HG02763 (cell line): ENCODE data around the gene UBE2V1.
A peak's percentile ranks its signal among the peaks of the same experiment; 100 is the strongest.
"Not testable (repeated sequence)": the region's sequence is repeated elsewhere in the genome, so short reads cannot be mapped to it uniquely, and the experiment has no call there.

ENCODE experiments used
- ATAC-seq: cut with Tn5 transposase; IDR thresholded peaks from one replicate; pipeline ENCODE4 v1.9.1; 2021; ENCODE audit warnings: mild to moderate bottlenecking, moderate library complexity; ENCODE audit not compliant: unreplicated experiment

Gene UBE2V1

GRCh38 chr20:50097843-50098242 is 15.1 kb downstream of the UBE2V1 start:
- no peak for ATAC-seq

DNA sequence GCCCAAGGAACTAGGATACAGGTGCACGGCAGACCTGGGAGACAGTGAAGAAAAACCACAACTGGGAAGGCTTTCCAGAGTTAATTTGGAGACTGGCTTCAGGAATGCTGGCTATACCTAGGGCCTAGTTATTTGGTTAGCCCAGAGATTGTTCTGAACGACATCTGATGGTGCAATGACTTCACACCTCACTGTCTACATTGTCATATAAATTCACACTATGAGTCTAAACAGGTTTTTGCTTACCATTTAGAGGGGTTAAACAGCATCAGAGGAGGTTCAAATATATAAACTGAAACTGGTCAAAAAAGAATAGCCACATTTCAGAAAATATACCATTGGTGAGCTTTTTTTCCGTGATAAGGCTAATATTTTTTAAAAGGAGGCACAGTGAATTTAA is 16.7 kb downstream of the UBE2V1 start:
- ATAC-seq: no peak

DNA sequence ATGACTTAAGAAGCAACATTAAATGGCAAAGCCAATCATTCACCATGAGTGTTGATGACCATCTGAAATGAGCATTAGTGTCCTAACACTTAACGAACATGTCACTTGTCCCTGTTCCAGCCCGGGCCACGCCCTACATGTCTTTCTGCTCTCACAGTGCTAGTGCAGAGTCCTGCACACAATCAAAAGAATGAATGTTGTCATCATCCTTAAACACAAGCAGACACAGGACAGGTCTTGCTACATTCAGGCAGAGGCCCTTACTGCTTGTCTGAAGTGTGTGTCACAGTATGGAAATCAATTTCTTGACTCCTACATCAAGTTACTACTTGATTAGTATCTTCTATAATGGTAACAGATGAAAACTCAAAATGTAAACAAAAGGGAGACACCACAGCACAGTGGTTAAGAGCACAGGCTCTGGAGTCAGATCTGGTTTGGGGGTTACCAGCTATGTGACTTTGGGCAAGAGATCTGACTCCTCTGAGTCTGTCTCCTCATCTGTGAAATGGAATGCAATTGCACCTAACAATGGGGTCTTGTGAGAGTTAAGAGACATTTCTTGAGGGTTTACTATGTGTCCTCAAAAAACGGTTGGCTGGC is 17.4 kb downstream of the UBE2V1 start:
- no peak for ATAC-seq

- no peak for ATAC-seq
Observed at GRCh38 chr20:50094522-50094921, 18.4 kb downstream of the UBE2V1 start.

GRCh38 chr20:50093240-50093639 is 19.7 kb downstream of the UBE2V1 start:
- no peak for ATAC-seq

DNA sequence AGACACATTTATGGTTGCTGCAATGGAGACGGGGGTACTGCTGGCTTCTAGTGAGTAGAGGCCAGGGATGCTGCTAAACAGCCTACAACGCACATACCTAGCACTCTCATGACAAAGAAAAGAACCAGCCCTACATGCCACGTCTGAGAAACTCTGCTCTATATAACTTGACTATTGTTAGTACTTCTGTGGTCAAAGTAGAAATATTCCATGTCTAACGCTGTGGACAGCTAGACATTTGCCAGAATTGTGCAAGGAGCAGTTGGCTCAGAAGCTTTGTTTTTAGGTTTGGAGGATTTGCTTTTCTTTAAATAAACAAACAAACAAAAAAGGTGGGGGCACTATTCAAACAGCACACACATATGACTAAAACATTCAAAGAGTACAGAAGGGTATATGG is 20.5 kb downstream of the UBE2V1 start:
- ATAC-seq: no peak

DNA sequence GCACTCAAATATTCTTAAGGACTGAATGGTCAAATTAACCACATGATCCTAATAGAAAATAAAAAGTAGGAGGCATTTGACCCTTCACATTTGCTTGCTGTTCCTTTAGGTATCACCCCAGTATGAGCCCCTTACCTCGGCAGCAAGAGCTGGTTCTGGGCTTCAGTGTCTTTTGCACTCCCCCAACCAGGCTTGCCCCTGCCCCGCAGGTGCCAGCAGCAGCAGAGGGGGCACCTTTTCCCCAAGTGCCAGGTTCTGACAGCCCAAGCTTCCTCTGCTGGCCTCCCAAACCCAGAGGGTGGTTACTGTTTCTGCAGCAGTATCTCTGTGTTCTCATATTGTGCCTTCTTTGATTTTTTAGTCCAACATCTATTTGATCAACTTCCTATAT is 23.2 kb downstream of the UBE2V1 start:
- no peak for ATAC-seq

DNA sequence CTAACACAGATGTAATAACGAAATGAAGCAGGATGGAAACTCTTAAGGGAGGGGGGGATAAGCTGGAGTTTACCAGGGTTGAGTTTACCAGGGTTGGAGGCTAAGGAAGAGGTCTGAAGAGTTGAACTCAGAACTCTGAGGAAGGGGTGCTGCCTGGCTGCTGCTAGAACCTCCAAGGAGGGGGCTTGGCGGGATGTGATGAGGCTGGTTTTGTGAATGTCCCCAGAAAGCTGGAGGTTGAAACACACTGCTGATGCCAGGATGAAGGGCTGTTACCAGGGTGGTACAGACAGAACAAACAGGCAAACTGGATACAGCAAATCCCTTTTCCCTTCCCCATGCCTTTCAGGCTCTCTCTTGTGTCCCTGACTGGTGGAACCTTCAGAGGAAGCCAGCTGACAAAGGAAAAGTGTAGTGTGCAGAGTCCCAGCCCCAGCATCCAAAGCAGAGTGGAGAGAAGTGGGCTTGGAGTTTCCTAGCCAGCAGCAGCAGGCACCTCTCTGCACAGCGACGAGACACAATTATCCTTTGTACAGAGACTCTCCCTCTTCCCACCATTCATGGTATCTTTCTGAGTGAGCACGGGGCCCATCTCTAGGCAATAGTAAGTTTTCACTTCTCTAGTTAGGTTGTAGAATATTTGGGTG is 23.7 kb downstream of the UBE2V1 start:
- no peak for ATAC-seq

DNA sequence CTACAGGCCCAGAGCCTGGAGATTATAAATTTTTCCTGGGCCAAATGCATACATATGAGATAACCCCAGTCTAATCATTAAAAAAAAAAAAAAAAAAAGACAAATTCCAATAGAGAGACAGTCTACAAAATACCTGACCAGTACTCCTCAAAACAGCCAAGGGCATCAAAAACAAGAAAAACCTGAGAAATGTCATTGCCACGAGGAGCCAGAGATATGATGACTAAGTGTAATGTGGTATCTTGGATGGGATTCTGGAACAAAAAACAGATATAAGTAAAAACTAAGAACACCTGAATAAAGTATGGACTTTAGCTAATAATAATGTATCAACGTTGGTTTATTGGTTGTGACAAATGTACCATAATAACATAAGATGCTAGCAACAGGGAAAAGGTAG is 24.9 kb downstream of the UBE2V1 start:
- ATAC-seq: no peak

DNA sequence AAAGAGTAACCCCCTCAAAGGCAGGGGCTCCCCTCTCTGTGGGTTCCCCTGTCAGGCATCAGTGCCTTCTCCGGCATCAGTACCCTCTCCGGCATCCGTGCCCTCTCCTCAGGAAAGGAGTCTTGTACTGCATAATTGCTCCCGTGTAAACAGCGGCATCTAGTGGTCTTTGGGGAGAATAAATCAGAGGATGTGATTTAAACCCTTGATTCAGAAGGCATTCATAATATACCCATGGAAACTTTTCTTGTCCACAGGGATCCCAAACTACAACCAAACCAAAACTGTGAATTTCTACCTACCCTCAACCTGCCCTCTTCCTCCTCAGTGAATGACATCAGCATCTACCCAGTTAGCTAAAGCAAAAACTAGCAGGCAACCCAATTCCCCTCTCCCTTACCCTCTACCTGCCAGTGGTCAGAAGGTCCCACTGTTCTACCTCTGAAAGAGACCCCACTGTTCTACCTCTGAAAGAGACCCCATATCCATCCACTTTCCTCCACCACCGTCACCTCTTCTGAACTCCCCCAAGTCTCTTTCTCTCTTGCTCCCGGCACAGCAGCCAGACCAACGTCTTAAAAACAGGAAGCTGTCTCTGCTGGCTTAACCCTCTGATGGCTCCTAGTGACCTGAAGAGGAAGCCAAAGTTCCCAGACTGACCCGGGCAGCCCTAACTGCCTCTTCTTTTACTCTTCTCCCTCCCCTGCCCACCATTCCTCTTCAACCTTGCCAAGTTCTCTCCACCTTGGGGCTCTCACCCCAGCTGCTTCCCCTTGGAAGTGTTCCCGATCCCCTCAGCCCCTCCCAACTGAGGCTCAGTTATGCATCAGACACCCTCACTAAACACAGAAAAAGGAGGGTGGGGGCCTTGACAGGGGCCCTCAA is 27.2 kb downstream of the UBE2V1 start:
- no peak for ATAC-seq

DNA sequence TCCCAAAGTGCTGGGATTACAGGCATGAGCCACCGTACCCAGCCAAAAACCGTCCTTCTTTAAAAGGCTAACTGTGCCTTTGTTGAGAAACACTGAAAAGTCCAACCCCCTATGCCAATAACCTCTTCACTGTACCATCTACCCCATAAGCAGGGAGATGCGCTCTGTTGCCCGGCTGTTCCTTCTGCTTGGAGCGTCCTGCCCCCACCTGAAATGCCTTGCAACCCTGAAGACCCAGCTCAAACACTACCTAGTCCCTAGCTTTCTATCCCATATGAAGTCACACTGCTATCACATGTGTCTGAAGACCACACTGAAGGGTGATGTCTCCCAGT is 27.8 kb downstream of the UBE2V1 start:
- no peak for ATAC-seq

DNA sequence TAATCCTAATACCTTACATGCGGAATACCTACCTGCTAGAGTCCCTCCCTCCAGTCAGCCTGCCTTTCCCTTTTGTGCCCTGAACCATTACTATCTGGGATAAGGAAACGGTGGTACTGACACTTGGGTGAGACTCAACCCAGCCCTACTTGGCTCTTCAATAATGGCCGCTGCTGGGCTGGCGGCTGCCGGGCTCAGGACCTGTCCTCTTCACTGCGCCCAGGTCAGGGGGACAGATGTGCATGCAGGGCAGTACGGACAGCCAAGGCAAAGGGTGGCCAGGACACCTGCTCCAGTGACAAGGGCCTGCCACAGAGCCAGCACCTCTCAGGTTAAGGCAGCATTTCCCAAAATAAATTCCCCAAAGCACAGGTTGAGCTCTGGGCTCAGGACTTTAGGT is 29.9 kb downstream of the UBE2V1 start:
- no peak for ATAC-seq

DNA sequence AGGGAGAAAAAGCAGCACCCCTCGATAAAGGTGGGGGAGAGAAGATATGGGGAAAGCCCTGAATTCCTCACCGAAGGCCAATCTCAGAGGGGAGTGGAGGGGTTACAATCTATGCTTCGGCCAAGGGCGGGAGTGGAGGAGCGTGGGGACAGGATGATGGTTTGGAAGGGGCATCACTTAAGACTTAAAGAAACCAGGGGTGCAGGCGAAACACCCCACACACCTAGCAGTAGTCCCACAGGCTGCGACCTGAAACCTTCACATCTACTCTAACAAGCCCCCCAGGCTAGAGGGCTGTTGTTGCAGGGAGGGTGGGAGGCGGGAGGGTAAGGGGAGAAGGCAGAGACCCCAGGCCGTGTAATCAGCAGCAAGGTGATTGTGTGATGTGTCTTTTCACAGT is 30.9 kb downstream of the UBE2V1 start:
- ATAC-seq: not testable (repeated sequence)

GRCh38 chr20:50077818-50078601 is 34.9 kb downstream of the UBE2V1 start:
- ATAC-seq: no peak

GRCh38 chr20:50073500-50073899 is 39.5 kb downstream of the UBE2V1 start:
- ATAC-seq: no peak

DNA sequence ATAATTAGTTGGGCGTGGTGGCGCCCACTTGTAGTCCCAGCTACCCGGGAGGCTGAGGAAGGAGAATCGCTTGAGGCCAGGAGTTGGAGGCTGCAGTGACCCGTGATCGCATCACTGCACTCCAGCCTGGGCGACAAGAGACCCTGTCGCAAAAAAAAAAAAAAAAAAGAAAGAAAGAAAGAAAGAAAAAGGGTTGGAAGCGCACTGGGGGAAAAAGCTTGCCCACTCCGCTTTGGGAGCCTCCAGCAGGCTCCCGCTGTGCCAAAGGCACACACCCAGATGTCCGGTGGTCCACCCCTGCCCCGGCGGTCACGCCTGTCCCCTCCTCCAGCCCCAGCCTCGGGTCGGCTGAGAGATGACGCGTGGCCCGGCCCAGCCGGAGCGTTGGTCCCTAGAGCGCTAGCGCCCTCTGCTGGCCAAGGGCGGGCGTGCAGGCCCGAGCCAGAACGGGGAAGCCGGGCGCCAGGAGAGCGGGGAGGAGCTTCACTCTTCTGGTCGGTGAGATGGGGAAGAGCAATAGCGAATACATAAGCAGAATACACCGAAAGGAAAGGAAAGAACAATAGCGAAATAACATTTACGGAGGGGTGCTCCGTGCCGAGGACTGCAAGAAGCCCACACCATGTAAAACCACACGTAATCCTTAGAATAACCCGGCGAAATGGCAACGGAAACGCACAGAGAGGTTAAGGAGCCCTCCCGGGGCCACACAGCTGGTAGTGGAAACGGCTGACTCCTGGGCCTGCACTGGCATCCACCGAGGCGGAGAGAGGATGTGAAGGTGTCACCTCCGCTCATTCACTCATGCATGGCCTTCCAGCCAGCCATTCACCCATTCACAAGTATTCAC is 41.7 kb downstream of the UBE2V1 start:
- peak; percentile 85 for ATAC-seq

- no peak for ATAC-seq
Observed at GRCh38 chr20:50070361-50070760, 42.6 kb downstream of the UBE2V1 start.

DNA sequence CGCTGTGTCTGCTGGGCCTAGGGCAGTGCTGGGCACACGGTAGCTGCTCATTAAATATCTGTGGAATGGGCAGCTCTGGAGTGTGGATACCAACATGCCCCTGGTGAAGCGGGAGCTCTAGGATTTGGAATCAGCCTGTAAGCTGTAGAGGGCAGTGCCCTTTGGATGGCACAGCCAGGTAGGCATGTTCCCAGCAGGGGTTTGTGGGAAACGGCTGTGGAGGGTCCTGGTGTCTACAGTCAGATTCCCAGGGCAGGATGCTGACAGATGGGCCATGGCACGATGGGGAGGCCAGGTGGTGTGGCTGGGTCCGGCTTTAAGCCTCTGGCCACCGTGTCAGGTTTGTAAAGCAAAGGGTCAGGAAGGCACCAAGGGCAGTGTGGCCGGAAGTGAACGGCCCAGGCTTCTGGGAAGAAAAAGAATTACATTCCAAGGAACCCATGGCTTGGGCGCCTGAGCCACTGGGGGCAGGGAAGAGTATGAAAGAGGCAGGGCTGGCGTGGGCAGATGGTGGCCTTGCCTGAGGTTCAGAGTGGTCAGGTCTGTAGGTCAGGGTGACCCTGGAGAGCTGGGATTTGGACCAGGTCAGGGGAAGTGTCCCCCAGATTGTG is 44.8 kb downstream of the UBE2V1 start:
- ATAC-seq: no peak

DNA sequence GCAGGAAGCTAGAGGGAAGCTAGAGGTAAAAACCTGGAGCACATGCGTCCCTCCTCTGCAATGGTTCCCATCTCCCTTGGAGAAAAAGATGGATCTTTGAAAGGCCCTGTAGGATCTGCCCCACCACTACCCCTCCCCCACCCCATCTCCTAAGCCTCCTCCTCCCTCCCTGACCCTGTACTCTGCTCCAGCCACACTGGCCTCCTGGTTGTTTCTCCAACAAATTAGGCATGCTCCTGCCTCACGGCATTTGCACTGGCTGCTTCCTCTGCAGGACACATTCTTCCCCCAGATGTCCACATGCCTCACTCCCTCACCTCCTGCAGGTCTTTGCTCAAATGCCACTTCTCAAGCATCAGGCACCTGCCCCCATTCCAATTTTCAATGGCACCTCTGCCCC is 45.5 kb downstream of the UBE2V1 start:
- no peak for ATAC-seq

- ATAC-seq: no peak
Observed at GRCh38 chr20:50067018-50067417, 45.9 kb downstream of the UBE2V1 start.
